ENCODE measurements around the gene GM2A.

DNA sequence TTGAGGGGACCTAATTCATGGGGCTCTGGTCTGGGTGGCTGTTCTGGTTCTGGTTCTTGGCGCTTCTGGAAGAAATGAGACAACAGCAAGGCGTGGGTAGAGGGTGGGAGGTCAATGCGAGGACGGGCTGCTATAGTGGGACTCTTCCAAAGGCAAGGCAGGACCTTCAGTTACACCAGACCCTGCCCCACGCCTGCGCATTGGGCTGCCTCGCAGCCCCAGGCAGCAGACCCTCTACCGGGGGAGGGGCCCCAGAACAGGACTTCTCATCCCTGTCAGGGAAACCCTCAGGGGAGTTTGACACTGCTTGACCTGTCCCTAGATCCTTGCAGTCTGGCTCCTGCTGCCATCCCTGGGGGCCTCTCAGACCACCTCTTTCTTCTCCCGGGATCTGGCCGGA, 47.6 kb upstream of the GM2A start:
- TF ChIP-seq, protein P1, sequence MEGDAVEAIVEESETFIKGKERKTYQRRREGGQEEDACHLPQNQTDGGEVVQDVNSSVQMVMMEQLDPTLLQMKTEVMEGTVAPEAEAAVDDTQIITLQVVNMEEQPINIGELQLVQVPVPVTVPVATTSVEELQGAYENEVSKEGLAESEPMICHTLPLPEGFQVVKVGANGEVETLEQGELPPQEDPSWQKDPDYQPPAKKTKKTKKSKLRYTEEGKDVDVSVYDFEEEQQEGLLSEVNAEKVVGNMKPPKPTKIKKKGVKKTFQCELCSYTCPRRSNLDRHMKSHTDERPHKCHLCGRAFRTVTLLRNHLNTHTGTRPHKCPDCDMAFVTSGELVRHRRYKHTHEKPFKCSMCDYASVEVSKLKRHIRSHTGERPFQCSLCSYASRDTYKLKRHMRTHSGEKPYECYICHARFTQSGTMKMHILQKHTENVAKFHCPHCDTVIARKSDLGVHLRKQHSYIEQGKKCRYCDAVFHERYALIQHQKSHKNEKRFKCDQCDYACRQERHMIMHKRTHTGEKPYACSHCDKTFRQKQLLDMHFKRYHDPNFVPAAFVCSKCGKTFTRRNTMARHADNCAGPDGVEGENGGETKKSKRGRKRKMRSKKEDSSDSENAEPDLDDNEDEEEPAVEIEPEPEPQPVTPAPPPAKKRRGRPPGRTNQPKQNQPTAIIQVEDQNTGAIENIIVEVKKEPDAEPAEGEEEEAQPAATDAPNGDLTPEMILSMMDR (IDR thresholded peaks at IDR 0.05; ENCODE audit: poor library complexity, severe bottlenecking) = no peak
- no peak for TF ChIP-seq EZH2 (IDR thresholded peaks at IDR 0.05; ENCODE audit: borderline replicate concordance, insufficient read depth, low read length, poor library complexity, severe bottlenecking)
